Activated B cell treated with CpG ODN at 0.5 μM for 24 hours (primary cell): Measurements from ENCODE around the gene HRNR. TPM values are rescaled to one million over a fixed set of nuclear protein-coding genes. Genes with fewer than 3 reads are reported as not detected.
"Not testable (repeated sequence)": the region's sequence is repeated elsewhere in the genome, so short reads cannot be mapped to it uniquely, and the experiment has no call there.

ENCODE experiments used
- ATAC-seq: fragments of 200-7000 bp; cut with Tn5 transposase; one replicate; pipeline ENCODE4 v1.10.0; 2021; ENCODE audit warnings: low read depth, mild to moderate bottlenecking, moderate library complexity
- CTCF ChIA-PET: fragments of 350-600 bp; sonication (Branson Sonifier 250); formaldehyde crosslinking; loops from one replicate; lab custom pipeline; 2021; ENCODE audit warnings: antibody characterized with exemption; lab: Charles Lee
- POLR2A ChIA-PET: fragments of 350-600 bp; sonication (Branson Sonifier 250); formaldehyde crosslinking; loops from one replicate; lab custom pipeline; 2021; ENCODE audit warnings: antibody characterized with exemption; lab: Charles Lee
- DNase-seq: peaks from one replicate; pipeline ENCODE4 v3.0.0; 2022
- H3K27ac Mint-ChIP-seq: one replicate; pipeline ENCODE4 v1.8.0; 2020; ENCODE audit warnings: mixed read lengths
- H3K27me3 Mint-ChIP-seq: one replicate; pipeline ENCODE4 v1.8.0; 2021; ENCODE audit warnings: mixed read lengths
- H3K36me3 Mint-ChIP-seq: one replicate; pipeline ENCODE4 v1.8.0; 2021; ENCODE audit warnings: low read depth, mixed read lengths
- H3K4me1 Mint-ChIP-seq: one replicate; pipeline ENCODE4 v1.8.0; 2021; ENCODE audit warnings: mixed read lengths
- H3K4me3 Mint-ChIP-seq: one replicate; pipeline ENCODE4 v1.8.0; 2020; ENCODE audit warnings: mild to moderate bottlenecking, mixed read lengths
- H3K9me3 Mint-ChIP-seq: one replicate; pipeline ENCODE4 v1.8.0; 2020; ENCODE audit warnings: mixed read lengths
- intact Hi-C: fragments of 100-400 bp; cut with micrococcal nuclease; formaldehyde crosslinking; loops from one replicate; pipeline ENCODE4 v1.15.1; 2024
- total RNA-seq: library from RNA; stranded (reverse); gene quantifications from 2 replicates; pipeline ENCODE4 v1.2.3, GENCODE V29; 2022
- TF ChIP-seq, protein P1 (sequence below): fragments of 200-600 bp; IDR thresholded peaks from one replicate; pipeline ENCODE4 v1.8.0; 2022; ENCODE audit warnings: antibody characterized with exemption, mild to moderate bottlenecking

Gene HRNR
- not detected in 2 replicates for total RNA-seq

DNA sequence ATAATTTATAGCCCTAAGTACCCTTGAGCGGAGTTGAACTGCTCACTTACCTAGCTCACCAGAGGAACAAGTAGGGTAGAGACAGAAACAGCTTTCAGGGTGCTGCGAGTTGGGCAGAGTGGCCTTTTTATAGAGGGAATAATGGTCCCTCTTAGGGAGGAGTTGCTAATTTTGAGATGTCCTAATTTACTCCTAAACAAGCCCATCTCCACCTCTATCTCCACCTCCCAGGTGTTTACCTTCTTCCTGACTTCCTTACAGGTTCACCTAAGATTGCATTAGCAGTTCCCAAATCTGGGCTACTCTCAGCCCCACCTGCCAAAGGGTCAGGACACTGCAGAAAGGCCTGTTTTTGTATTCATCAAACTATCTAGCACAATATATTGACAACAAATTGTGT lies at the start of gene HRNR:
TSS of gene HRNR (minus strand) at position 101 of the 400 bp plus-strand sequence. CDS start 940 bp downstream, outside the sequence.
- CTCF ChIA-PET: no interaction called here
- POLR2A ChIA-PET: no interaction called here
- Mint-ChIP-seq H3K27me3 (peaks cover 11% of the 10 kb centered on the region), H3K9me3 (no peaks in the 10 kb centered on the region), H3K4me1 (no peaks in the 10 kb centered on the region), H3K36me3 (no peaks in the 10 kb centered on the region), H3K27ac (no peak within 1 kb of the TSS), H3K4me3 (no peak within 1 kb of the TSS)
- DNase-seq (no peak), ATAC-seq (no peak)
- intact Hi-C loops: no loop called here
- TF ChIP-seq, protein P1, sequence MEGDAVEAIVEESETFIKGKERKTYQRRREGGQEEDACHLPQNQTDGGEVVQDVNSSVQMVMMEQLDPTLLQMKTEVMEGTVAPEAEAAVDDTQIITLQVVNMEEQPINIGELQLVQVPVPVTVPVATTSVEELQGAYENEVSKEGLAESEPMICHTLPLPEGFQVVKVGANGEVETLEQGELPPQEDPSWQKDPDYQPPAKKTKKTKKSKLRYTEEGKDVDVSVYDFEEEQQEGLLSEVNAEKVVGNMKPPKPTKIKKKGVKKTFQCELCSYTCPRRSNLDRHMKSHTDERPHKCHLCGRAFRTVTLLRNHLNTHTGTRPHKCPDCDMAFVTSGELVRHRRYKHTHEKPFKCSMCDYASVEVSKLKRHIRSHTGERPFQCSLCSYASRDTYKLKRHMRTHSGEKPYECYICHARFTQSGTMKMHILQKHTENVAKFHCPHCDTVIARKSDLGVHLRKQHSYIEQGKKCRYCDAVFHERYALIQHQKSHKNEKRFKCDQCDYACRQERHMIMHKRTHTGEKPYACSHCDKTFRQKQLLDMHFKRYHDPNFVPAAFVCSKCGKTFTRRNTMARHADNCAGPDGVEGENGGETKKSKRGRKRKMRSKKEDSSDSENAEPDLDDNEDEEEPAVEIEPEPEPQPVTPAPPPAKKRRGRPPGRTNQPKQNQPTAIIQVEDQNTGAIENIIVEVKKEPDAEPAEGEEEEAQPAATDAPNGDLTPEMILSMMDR: no peak

DNA sequence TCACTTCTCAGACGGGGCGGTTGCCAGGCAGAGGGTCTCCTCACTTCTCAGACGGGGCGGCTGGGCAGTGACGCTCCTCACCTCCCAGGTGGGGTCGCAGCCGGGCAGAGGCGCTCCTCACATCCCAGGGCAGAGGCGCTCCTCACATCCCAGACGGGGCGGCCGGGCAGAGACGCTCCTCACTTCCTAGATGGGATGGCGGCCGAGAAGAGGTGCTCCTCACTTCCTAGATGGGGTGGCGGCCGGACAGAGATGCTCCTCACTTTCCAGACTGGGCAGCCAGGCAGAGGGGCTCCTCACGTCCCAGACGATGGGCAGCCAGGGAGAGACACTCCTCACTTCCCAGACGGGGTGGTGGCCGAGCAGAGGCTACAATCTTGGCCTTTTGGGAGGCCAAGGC lies 32.4 kb upstream of the HRNR start:
- H3K27me3 Mint-ChIP-seq, H3K36me3 Mint-ChIP-seq, DNase-seq, H3K4me3 Mint-ChIP-seq, CTCF ChIA-PET, H3K9me3 Mint-ChIP-seq, H3K4me1 Mint-ChIP-seq, POLR2A ChIA-PET, intact Hi-C loops, H3K27ac Mint-ChIP-seq, ATAC-seq: not testable (repeated sequence)

DNA sequence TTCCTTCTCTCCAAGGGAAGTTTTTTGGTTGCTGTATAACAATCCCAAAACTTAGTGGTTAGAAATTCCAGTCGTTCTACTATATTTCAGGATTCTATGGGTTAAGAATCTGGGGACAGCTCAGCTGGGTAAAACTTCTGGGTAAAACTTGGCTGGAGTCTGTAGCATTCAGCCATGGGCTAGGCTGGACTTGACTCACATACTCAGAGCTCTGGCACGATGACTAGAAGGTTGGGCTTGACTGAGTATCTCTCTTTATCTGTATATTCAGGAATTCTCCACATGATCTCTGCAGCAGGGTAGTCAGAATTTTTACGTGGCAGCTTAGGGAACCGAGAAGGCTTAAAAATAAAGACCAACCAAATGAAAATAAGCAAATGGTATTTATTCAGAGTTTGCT lies 28.2 kb upstream of the HRNR start:
- H3K27me3 Mint-ChIP-seq: peaks cover 8% of the 10 kb centered on the region
- H3K9me3 Mint-ChIP-seq: no peaks in the 10 kb centered on the region
- H3K36me3 Mint-ChIP-seq: no peaks in the 10 kb centered on the region
- ChIA-PET CTCF (no interaction called here), POLR2A (no interaction called here)
- DNase-seq: no peak
- TF ChIP-seq, protein P1: no peak
- no peak overlapping the region for H3K4me3 Mint-ChIP-seq
- intact Hi-C loops: no loop called here
- H3K4me1 Mint-ChIP-seq: no peaks in the 10 kb centered on the region
- no peak overlapping the region for H3K27ac Mint-ChIP-seq
- ATAC-seq: no peak

DNA sequence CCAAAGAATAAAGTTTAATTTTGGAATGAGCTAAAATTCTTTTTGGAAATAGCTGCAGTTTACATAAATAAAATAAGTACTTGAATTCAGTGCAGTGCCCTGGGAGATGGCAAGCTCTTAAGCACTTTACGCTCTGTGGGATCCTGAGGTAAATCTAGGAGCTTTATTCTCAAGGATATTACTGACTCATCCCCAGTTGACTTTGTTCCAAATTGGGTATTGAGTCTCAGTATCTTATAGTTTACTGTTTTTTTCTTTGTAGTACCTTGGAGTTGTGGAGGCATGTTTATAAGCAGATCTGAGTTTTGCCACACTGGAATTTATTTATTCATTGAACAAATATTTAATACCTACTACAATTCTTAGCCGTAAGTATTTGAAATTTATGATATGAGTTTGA lies 27.4 kb upstream of the HRNR start:
- Mint-ChIP-seq H3K4me3 (no peak overlapping the region), H3K36me3 (no peaks in the 10 kb centered on the region), H3K4me1 (no peaks in the 10 kb centered on the region), H3K9me3 (no peaks in the 10 kb centered on the region), H3K27ac (no peak overlapping the region), H3K27me3 (peaks cover 8% of the 10 kb centered on the region)
- ChIA-PET POLR2A (no interaction called here), CTCF (no interaction called here)
- ATAC-seq (no peak), DNase-seq (no peak)
- intact Hi-C loops: no loop called here
- TF ChIP-seq, protein P1: no peak

DNA sequence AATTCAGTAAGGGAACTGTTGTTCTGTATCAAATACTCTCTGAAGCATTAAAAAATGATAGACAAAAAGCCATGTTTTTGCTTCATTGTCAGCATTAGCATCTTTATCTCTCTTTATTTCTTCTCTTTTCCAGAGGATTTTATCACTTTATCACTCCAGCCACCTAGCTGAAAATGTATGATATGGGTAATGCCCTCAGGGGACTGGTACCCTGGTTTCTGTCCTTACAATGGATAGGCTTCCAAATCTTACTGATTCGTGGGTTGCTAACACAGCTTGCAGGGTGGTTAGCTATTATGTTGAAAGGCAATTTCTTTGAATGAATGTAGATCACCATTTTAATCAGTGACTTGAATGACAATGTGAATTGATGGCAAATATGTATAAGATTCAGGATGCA lies 23.3 kb upstream of the HRNR start:
- no peak for ATAC-seq
- no peaks in the 10 kb centered on the region for H3K9me3 Mint-ChIP-seq
- CTCF ChIA-PET: no interaction called here

More for the DNA sequence above, 23.3 kb upstream of the HRNR start:
- no peaks in the 10 kb centered on the region for H3K36me3 Mint-ChIP-seq
- peaks cover 19% of the 10 kb centered on the region for H3K27me3 Mint-ChIP-seq
- no peak overlapping the region for H3K27ac Mint-ChIP-seq
- no peaks in the 10 kb centered on the region for H3K4me1 Mint-ChIP-seq
- TF ChIP-seq, protein P1: no peak
- DNase-seq: no peak
- POLR2A ChIA-PET: no interaction called here
- H3K4me3 Mint-ChIP-seq: no peak overlapping the region
- intact Hi-C loops: no loop called here
